GM10266 (cell line): ENCODE measurements around the gene NOS1AP.

Experiments used
- DNase-seq: peaks from one replicate; pipeline ENCODE4 v3.0.0; 2012; ENCODE audit errors: extremely low spot score
- CTCF ChIP-seq: IDR thresholded peaks from 2 replicates; pipeline ENCODE4 v1.5.1; 2012; ENCODE audit warnings: mild to moderate bottlenecking, low read depth; ENCODE audit not compliant: control insufficient read depth, insufficient read depth; ENCODE audit errors: missing control alignments

The NOS1AP gene

GRCh38 chr1:162128693-162129356 lies 59.3 kb downstream of the NOS1AP start:
- no peak for DNase-seq
- TF ChIP-seq CTCF, result no peak

- DNase-seq, result no peak
- TF ChIP-seq CTCF, result no peak
Measured at GRCh38 chr1:162130308-162130707, 60.8 kb downstream of the NOS1AP start.

GRCh38 chr1:162131400-162132321 lies 62.2 kb downstream of the NOS1AP start:
- no peak for DNase-seq
- TF ChIP-seq CTCF, result no peak

- TF ChIP-seq CTCF, result no peak
- DNase-seq, result no peak
Measured at GRCh38 chr1:162133566-162133965, 64.1 kb downstream of the NOS1AP start.

- no peak for TF ChIP-seq CTCF
Measured at GRCh38 chr1:162134646-162135045, 65.2 kb downstream of the NOS1AP start.

GRCh38 chr1:162135271-162135775 lies 65.8 kb downstream of the NOS1AP start:
- TF ChIP-seq CTCF, result no peak
- no peak for DNase-seq

More at GRCh38 chr1:162134646-162135045, 65.2 kb downstream of the NOS1AP start:
- no peak for DNase-seq
